ENCODE data around the gene NTNG2. TPM values are rescaled to one million over a fixed set of nuclear protein-coding genes. Genes with fewer than 3 reads are reported as not detected.

Gene NTNG2
- total and polyA plus RNA-seq, 2 donors (not counting 3 experiments of a cell fraction or from before 2014, with no cell fraction given), result 0.08 to 0.88 TPM

DNA sequence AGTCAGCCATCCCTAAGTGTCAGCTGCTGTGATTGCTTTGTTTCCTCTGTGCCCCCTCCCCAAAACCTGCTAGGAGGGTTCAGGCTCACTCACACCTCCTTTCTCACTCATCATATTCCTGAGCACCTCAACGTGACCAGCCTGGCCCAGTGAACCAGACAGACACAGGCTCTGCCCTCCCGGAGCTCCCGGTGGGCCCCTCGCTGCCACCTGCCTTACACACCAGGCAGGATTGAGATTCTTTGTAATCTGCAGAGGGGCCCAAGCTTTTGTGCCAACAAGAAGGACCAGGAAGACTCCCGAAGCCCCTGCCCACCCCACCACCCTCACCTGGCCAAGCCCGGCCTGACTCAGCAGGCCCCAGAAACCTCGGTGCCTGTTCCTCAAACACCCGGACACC is 87.8 kb downstream of the NTNG2 start:
- Histone ChIP-seq H3K27me3 (ENCODE audit: control insufficient read depth in 2 of 2, insufficient read depth in 2 of 2, low read length in 2 of 2) (peaks cover 2 to 5% of the 10 kb centered on the region in 2 experiments), H2AFZ (ENCODE audit: low read depth, low read length) (no peak overlapping the region), H3K9me1 (replicated peaks; ENCODE audit: control insufficient read depth, extremely low read depth, insufficient read depth, low read length) (no peaks in the 10 kb centered on the region), H3K9ac (replicated peaks; ENCODE audit: extremely low read depth, insufficient read depth, low read length) (no peak overlapping the region), H3K36me3 (ENCODE audit: control insufficient read depth in 2 of 2, extremely low read depth in 1 of 2, insufficient read depth in 2 of 2, low read length in 2 of 2) (no peaks in the 10 kb centered on the region), H3K4me2 (ENCODE audit: insufficient read depth, low read length) (no peak overlapping the region), H3K79me2 (ENCODE audit: control insufficient read depth, insufficient read depth, low read length) (no peaks in the 10 kb centered on the region), H3K9me3 (replicated peaks; ENCODE audit: control insufficient read depth, insufficient read depth, low read length) (no peaks in the 10 kb centered on the region), H3K4me3 (replicated peaks in 1 of 3; ENCODE audit: insufficient read depth in 1 of 3, low read depth in 1 of 3, low read length in 3 of 3) (no peak overlapping the region), H3K4me1 (ENCODE audit: control insufficient read depth, extremely low read depth, insufficient read depth, low read length) (no peaks in the 10 kb centered on the region), H4K20me1 (replicated peaks; ENCODE audit: control insufficient read depth, extremely low read depth, insufficient read depth, low read length) (no peaks in the 10 kb centered on the region), H3K27ac (ENCODE audit: insufficient read depth, low read depth, low read length) (no peak overlapping the region)
- intact Hi-C loops (cut with micrococcal nuclease), result no loop called here
- FAIRE-seq, result no peak
- no peak for DNase-seq (ENCODE audit: low read depth, low spot score)
- no TSS peak for BruUV-seq (replicated peaks)
- dilution Hi-C loops (cut with MboI; ENCODE audit: extremely low pct_ligation_motif_present, low sequenced_read_pairs), result no loop called here
- CTCF ChIA-PET, result interaction anchor here (0.8 to 12.2 kb wide), 5 partner anchors 9 to 488 kb away, joined by 3 to 234 read pairs (median 3); no protein-coding TSS in a partner anchor
- POLR2A ChIA-PET, result no interaction called here
- TF ChIP-seq GATA2 (IDR thresholded peaks at IDR 0.05; ENCODE audit: insufficient read depth, insufficient read length, low read depth, low read length) (no peak), POLR2A (IDR thresholded peaks at IDR 0.05; ENCODE audit: low read depth, low read length) (no peak), FOS (IDR thresholded peaks at IDR 0.05; ENCODE audit: borderline replicate concordance, insufficient read depth, low read length) (no peak), POLR2AphosphoS5 (IDR thresholded peaks at IDR 0.05; ENCODE audit: insufficient read depth, low read depth, low read length) (no peak), JUN (IDR thresholded peaks at IDR 0.05; ENCODE audit: borderline replicate concordance, insufficient read depth, insufficient read length, low read depth) (no peak), MYC (IDR thresholded peaks at IDR 0.05; ENCODE audit: low read depth, low read length) (no peak), EZH2 (IDR thresholded peaks at IDR 0.05; ENCODE audit: borderline replicate concordance, low read depth, low read length, severe bottlenecking) (no peak)
- TF ChIP-seq, protein P1, sequence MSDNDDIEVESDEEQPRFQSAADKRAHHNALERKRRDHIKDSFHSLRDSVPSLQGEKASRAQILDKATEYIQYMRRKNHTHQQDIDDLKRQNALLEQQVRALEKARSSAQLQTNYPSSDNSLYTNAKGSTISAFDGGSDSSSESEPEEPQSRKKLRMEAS (IDR thresholded peaks at IDR 0.05; ENCODE audit: insufficient read depth, insufficient read length), result no peak
- TF ChIP-seq, protein P2, sequence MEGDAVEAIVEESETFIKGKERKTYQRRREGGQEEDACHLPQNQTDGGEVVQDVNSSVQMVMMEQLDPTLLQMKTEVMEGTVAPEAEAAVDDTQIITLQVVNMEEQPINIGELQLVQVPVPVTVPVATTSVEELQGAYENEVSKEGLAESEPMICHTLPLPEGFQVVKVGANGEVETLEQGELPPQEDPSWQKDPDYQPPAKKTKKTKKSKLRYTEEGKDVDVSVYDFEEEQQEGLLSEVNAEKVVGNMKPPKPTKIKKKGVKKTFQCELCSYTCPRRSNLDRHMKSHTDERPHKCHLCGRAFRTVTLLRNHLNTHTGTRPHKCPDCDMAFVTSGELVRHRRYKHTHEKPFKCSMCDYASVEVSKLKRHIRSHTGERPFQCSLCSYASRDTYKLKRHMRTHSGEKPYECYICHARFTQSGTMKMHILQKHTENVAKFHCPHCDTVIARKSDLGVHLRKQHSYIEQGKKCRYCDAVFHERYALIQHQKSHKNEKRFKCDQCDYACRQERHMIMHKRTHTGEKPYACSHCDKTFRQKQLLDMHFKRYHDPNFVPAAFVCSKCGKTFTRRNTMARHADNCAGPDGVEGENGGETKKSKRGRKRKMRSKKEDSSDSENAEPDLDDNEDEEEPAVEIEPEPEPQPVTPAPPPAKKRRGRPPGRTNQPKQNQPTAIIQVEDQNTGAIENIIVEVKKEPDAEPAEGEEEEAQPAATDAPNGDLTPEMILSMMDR (IDR thresholded peaks at IDR 0.05; ENCODE audit: extremely low read depth in 1 of 2, insufficient read depth in 1 of 2, low read depth in 1 of 2, low read length in 2 of 2), result no peak
